Vagina (tissue), 2 donors: Measurements from ENCODE around the gene BTG1. TPM values are rescaled to one million over a fixed set of nuclear protein-coding genes. Genes with fewer than 3 reads are reported as not detected.
A peak's percentile ranks its signal among the peaks of the same experiment; 100 is the strongest.
"Not testable (repeated sequence)": the region's sequence is repeated elsewhere in the genome, so short reads cannot be mapped to it uniquely, and the experiment has no call there.

Experiments
- DNase-seq, 2 donors: peaks; one replicate each; pipeline ENCODE4 v3.0.0-alpha.2; 2017; ENCODE audit errors: extremely low spot score in 2 of 2
- H3K27ac ChIP-seq: fragments of 200-600 bp; sonication (generic); one replicate; pipeline ENCODE4 v1.5.1; 2019
- H3K27me3 ChIP-seq: fragments of 200-600 bp; sonication (generic); one replicate; pipeline ENCODE4 v1.5.1; 2019
- H3K36me3 ChIP-seq, 2 donors: fragments of 200-600 bp; sonication (generic); one replicate each; pipeline ENCODE4 v1.5.1; 2017 to 2019
- H3K4me1 ChIP-seq: fragments of 200-600 bp; sonication (generic); one replicate; pipeline ENCODE4 v1.5.1; 2019
- H3K4me3 ChIP-seq, 2 donors: fragments of 200-600 bp; sonication (generic); 1 replicate in 1 of 2; 2 replicates in 1 of 2; pipeline ENCODE4 v1.5.1; 2016 to 2019
- H3K9me3 ChIP-seq: fragments of 200-600 bp; sonication (generic); one replicate; pipeline ENCODE4 v1.5.1; 2019
- POLR2A ChIP-seq, 2 donors: fragments of 450-650 bp; IDR thresholded peaks; one replicate each; pipeline ENCODE4 v1.6.1; 2017; ENCODE audit warnings: antibody characterized with exemption in 2 of 2, mild to moderate bottlenecking in 2 of 2, moderate library complexity in 2 of 2
- POLR2AphosphoS5 ChIP-seq, 2 donors: sonication (generic); formaldehyde crosslinking; IDR thresholded peaks; one replicate each; pipeline ENCODE4 v1.9.0; 2017; ENCODE audit warnings: antibody characterized with exemption in 2 of 2, mild to moderate bottlenecking in 2 of 2, low read depth in 1 of 2; ENCODE audit not compliant: insufficient read depth in 1 of 2
- intact Hi-C: fragments of 100-400 bp; cut with DNase I; formaldehyde crosslinking; loops from one replicate; pipeline ENCODE4 v1.15.1; 2023
- total RNA-seq: library from RNA; depleted of rRNA; stranded (reverse); fragments of >200 nt; gene quantifications from one replicate; pipeline ENCODE4 v1.2.3, GENCODE V29; 2016
- TF ChIP-seq, protein P1 (sequence below), 3 experiments: fragments of 450-650 bp in 2 of 3; fragments of 200-600 bp in 1 of 3; sonication (generic) in 1 of 3; IDR thresholded peaks; one replicate each; pipeline ENCODE4 v1.5.1; 2017 to 2019; ENCODE audit warnings: antibody characterized with exemption in 3 of 3, mild to moderate bottlenecking in 2 of 3, moderate library complexity in 2 of 3

Gene BTG1
- total RNA-seq, 1 donor from 2014 or later, result 73.7 TPM

DNA sequence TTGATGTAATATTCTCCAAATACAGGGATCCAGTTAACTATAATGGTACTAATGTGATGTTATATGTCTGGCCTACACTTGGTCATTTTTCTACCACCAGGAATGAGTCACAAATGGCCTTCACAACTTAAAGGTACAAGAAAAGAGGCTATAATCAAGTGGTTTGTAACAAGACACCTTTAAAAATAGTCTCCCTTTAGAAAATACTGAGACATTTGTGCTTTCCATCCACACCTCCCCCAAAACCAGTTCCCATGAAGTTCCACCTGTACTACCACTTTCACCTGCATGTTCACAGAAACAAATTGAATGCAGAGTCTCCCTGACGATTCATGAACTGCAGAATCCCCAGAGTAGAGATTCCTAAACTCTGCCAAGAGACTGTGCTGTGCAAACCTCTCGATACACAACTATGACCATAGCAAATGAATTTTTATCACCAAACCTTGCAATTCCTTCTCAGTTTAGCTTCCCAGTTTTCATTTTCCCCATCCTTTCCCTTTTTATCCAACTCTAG lies 6.0 kb downstream of the BTG1 start:
- TF ChIP-seq POLR2A (IDR thresholded peaks at IDR 0.05) (no peak), POLR2AphosphoS5 (IDR thresholded peaks at IDR 0.05; ENCODE audit: insufficient read depth in 1 of 2, low read depth in 1 of 2) (no peak)
- TF ChIP-seq, protein P1, sequence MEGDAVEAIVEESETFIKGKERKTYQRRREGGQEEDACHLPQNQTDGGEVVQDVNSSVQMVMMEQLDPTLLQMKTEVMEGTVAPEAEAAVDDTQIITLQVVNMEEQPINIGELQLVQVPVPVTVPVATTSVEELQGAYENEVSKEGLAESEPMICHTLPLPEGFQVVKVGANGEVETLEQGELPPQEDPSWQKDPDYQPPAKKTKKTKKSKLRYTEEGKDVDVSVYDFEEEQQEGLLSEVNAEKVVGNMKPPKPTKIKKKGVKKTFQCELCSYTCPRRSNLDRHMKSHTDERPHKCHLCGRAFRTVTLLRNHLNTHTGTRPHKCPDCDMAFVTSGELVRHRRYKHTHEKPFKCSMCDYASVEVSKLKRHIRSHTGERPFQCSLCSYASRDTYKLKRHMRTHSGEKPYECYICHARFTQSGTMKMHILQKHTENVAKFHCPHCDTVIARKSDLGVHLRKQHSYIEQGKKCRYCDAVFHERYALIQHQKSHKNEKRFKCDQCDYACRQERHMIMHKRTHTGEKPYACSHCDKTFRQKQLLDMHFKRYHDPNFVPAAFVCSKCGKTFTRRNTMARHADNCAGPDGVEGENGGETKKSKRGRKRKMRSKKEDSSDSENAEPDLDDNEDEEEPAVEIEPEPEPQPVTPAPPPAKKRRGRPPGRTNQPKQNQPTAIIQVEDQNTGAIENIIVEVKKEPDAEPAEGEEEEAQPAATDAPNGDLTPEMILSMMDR (IDR thresholded peaks at IDR 0.05), result no peak
- H3K27me3 ChIP-seq, result no peaks in the 10 kb centered on the region
- H3K36me3 ChIP-seq, result peaks cover 4 to 32% of the 10 kb centered on the region in 2 donors
- H3K27ac ChIP-seq, result peak overlapping the region; percentile 100
- H3K9me3 ChIP-seq, result no peaks in the 10 kb centered on the region
- peaks cover 46% of the 10 kb centered on the region for H3K4me1 ChIP-seq
- no peak for DNase-seq
- intact Hi-C loops, result loop anchor here (10.0 kb wide), 2 partner anchors 325 to 425 kb away; no protein-coding TSS in a partner anchor
- H3K4me3 ChIP-seq, result peak overlapping the region; percentile 84 to 85

DNA sequence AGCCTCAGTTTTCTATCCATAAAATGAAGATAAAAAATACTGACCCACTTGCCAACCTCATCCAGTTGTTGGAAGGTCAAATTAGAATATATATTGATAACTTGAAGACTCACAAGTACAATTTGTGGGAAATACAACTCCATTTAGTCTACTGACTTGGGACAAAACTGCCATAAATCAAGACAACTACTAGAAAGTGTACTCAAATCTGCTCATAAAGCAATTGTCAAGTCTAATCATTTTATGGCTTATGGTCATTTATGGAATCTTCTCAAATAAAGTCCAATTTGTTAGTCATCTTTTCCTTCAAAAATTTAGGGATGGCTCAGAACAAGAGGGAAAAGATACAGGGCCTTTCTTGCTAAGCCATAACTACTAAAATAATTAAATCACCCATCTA lies 7.0 kb downstream of the BTG1 start:
- H3K4me1 ChIP-seq, result peaks cover 57% of the 10 kb centered on the region
- peak overlapping the region; percentile 84 to 85 for H3K4me3 ChIP-seq
- peak overlapping the region; percentile 100 for H3K27ac ChIP-seq

DNA sequence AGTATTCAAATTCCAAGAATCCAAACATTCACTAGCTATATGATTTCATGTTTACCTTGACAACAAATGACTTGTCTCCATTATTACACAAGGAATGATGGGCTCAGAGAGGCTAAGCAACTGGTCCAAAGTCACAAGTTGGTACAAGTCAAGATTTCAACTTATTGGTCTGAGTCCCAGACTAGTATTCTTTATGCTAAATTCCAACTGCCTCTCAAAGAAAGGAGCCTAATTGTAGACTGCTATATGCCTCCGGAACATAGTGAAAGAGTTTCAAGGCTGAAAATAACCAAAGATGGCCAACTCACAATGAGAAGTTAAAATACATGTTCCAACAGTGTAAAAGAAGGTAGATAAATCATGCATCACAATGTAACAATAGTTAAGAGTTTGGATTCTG lies 7.5 kb downstream of the BTG1 start:
- Histone ChIP-seq H3K27me3 (no peaks in the 10 kb centered on the region), H3K9me3 (no peaks in the 10 kb centered on the region), H3K4me3 (peak overlapping the region; percentile 84 to 85), H3K4me1 (peaks cover 62% of the 10 kb centered on the region), H3K36me3 (peaks cover 4 to 17% of the 10 kb centered on the region in 2 donors), H3K27ac (peak overlapping the region; percentile 100)
- DNase-seq, result no peak
- intact Hi-C loops, result no loop called here
- TF ChIP-seq, protein P1 (IDR thresholded peaks at IDR 0.05), result no peak
- no peak for TF ChIP-seq POLR2A (IDR thresholded peaks at IDR 0.05)
- no peak for TF ChIP-seq POLR2AphosphoS5 (IDR thresholded peaks at IDR 0.05; ENCODE audit: insufficient read depth in 1 of 2, low read depth in 1 of 2)

More for the DNA sequence above, 7.0 kb downstream of the BTG1 start:
- H3K9me3 ChIP-seq, result no peaks in the 10 kb centered on the region
- intact Hi-C loops, result no loop called here
- TF ChIP-seq POLR2AphosphoS5 (IDR thresholded peaks at IDR 0.05; ENCODE audit: insufficient read depth in 1 of 2, low read depth in 1 of 2) (no peak), POLR2A (IDR thresholded peaks at IDR 0.05) (no peak)
- peaks cover 4 to 21% of the 10 kb centered on the region in 2 donors for H3K36me3 ChIP-seq
- H3K27me3 ChIP-seq, result no peaks in the 10 kb centered on the region
- no peak for DNase-seq

DNA sequence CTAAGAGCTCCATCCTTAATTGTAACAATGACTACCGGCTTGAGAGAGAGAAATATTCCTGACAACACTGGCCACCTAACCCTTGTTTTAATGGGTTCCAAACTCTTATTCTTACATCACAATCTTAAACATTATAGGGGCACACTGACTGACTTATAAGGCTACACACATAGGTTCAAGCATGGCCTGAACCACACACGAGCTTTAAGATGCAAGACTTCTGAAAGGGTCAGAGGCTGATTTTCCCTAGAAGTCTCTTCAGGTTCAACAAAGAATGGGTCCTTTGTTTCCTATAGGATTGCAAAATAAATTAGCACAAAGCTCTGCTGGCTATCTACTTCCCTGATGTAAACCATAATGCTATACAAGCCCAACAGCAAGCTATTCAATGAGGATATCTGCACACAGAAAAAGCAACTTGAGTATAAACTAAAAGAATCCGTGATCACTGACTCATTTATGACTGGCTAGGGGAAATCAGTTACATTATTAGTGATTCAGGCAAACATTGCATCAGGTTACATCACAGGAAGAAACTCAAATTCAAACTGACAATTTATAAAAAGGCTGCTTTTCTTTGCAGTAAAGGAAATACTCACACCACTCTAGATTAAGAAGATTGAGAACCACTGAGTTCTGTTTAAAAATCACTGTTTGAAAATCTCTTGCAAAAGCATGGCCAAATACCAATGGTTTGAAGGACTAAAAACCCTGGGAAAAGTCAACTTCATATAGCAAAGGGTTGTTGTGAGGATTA lies 8.5 kb downstream of the BTG1 start:
- Histone ChIP-seq H3K4me3 (peak overlapping the region; percentile 84 to 85), H3K4me1 (peaks cover 70% of the 10 kb centered on the region), H3K27me3 (no peaks in the 10 kb centered on the region), H3K9me3 (no peaks in the 10 kb centered on the region), H3K27ac (peak overlapping the region; percentile 100), H3K36me3 (peaks cover 4 to 7% of the 10 kb centered on the region in 2 donors)
- TF ChIP-seq POLR2A (IDR thresholded peaks at IDR 0.05) (no peak), POLR2AphosphoS5 (IDR thresholded peaks at IDR 0.05; ENCODE audit: insufficient read depth in 1 of 2, low read depth in 1 of 2) (peak in 1 of 2 donors; percentile 49)
- DNase-seq, result no peak
- intact Hi-C loops, result no loop called here

DNA sequence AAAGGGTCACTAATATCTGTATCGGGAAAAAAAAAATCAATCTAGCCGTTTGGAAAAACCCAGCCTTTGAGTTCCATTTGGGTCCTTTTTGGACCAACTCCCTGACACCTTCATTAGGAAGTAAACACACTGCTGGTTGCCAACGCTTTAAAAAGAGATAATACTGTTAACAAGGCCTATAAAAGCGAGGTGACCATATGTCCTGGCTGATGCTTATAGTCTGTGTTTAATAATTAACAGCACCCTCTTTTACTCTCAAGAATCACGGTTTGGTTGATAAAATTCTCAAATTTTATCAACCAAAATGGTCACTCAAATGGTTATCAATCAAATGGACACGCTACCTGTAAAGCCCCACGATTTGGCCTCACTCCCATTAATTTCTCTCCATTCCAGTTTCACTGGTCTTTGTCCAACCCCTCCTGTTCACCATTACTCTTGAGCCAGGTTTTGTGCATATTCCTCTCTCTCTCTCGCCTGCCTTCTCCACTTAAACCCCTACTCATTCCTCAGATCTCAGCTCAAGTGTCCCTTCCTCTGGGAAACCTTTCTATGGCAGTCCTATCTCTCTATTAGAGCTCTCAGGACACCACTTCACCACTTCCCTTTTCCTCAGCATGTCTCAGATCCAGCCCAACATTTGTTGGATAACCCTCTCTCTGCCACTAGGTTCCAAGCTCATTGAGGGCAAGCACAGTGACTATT lies 9.5 kb downstream of the BTG1 start:
- no peaks in the 10 kb centered on the region for H3K9me3 ChIP-seq
- no peak for DNase-seq
- H3K4me1 ChIP-seq, result peaks cover 80% of the 10 kb centered on the region
- peaks cover 0 to 4% of the 10 kb centered on the region in 2 donors for H3K36me3 ChIP-seq
- peak overlapping the region; percentile 100 for H3K27ac ChIP-seq
- no peaks in the 10 kb centered on the region for H3K27me3 ChIP-seq
- TF ChIP-seq, protein P1 (IDR thresholded peaks at IDR 0.05), result no peak
- TF ChIP-seq POLR2A (IDR thresholded peaks at IDR 0.05) (no peak), POLR2AphosphoS5 (IDR thresholded peaks at IDR 0.05; ENCODE audit: insufficient read depth in 1 of 2, low read depth in 1 of 2) (no peak)
- H3K4me3 ChIP-seq, result peak overlapping the region; percentile 84 to 85
- intact Hi-C loops, result no loop called here

DNA sequence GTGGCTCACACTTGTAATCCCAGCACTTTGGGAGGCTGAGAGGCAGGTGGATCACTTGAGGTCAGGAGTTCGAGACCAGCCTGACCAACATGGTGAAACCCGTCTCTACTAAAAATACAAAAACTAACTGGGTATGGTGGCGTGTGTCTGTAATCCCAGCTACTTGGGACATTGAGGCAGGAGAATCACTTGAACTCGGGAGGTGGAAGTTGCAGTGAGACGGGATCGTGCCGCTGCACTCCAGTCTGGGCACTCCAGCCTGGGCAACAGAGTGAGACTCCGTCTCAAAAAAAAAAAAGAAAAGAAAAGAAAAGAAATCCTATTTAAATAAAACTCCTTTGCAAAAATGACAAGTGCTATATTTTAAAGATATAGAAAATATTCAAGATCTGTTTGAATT lies 10.1 kb downstream of the BTG1 start:
- Histone ChIP-seq H3K4me3 (peak overlapping the region in 1 of 2 donors; percentile 15), H3K4me1 (peaks cover 86% of the 10 kb centered on the region), H3K27ac (peak overlapping the region; percentile 100)
- DNase-seq, H3K9me3 ChIP-seq, H3K36me3 ChIP-seq, intact Hi-C loops, H3K27me3 ChIP-seq: not testable (repeated sequence)
